ENCODE data around the gene MOB1A. TPM values are rescaled to one million over a fixed set of nuclear protein-coding genes. Genes with fewer than 3 reads are reported as not detected.
A peak's percentile ranks its signal among the peaks of the same experiment; 100 is the strongest.

Gene MOB1A
- total RNA-seq, 1 donor from 2014 or later = 71.1 TPM

DNA sequence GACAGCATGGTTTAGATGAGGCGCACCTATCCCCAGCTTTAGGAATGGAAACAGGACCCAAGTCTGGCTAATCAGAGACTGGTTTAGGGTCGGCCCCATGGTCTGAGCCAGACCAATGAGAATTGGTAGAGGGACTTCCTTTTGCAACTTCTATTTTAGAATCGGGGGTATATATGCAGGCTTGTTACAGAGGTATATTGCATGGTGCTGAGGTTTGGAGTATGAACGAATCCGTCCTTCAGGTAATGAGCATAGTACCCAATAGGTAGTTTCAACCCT is 29.5 kb downstream of the MOB1A start:
- H3K27me3 ChIP-seq (ENCODE audit: control insufficient read depth, insufficient read depth, low read length) = no peaks in the 10 kb centered on the region
- no peak overlapping the region for H3K4me3 ChIP-seq (ENCODE audit: low read depth, low read length)
- TF ChIP-seq, protein P1, sequence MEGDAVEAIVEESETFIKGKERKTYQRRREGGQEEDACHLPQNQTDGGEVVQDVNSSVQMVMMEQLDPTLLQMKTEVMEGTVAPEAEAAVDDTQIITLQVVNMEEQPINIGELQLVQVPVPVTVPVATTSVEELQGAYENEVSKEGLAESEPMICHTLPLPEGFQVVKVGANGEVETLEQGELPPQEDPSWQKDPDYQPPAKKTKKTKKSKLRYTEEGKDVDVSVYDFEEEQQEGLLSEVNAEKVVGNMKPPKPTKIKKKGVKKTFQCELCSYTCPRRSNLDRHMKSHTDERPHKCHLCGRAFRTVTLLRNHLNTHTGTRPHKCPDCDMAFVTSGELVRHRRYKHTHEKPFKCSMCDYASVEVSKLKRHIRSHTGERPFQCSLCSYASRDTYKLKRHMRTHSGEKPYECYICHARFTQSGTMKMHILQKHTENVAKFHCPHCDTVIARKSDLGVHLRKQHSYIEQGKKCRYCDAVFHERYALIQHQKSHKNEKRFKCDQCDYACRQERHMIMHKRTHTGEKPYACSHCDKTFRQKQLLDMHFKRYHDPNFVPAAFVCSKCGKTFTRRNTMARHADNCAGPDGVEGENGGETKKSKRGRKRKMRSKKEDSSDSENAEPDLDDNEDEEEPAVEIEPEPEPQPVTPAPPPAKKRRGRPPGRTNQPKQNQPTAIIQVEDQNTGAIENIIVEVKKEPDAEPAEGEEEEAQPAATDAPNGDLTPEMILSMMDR (IDR thresholded peaks at IDR 0.05; ENCODE audit: insufficient read depth, low read length, severe bottlenecking) = no peak
- DNase-seq (ENCODE audit: low read depth) (no peak), FAIRE-seq (no peak)
- peaks cover 7% of the 10 kb centered on the region for H3K36me3 ChIP-seq (ENCODE audit: control insufficient read depth, insufficient read depth, low read length)

DNA sequence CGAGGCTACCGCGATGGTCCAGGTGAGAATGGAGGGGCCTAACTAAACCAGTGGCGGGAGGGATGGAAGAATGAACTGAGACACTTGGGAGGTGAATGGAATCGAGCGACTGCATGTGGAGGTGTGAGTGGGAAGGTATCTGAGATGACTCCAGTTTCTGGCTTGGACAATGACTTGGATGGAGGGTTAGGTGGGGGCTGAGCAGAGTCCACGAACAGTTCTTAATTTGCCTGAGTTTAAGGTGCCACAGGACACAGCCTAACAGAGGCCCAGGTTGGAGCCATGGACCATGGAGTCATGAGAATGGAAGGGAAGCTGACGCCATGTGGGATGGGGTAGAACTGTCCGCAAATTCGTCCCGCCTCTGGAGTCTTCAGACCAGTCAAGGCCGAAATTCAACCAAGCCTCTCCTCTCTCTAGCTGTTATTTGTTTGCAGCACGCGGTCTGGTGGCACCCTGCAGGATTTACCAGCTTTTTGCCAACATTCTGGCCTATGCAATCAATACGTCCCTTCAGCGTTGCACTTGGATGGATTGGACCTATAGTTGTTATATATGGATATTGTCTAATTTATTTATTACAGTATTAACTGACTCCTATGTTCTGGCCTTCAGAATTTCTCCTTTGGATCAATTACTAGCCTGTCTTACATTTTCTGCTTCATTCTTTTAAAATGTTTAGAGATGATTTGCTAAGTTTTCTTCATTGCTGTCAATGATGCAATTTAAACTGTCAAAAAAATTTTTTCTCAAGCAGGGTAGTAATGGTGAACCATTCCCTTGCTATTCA is 30.0 kb downstream of the MOB1A start:
- Histone ChIP-seq H3K36me3 (ENCODE audit: control insufficient read depth, insufficient read depth, low read length) (peaks cover 7% of the 10 kb centered on the region), H3K27me3 (ENCODE audit: control insufficient read depth, insufficient read depth, low read length) (no peaks in the 10 kb centered on the region), H3K4me3 (ENCODE audit: low read depth, low read length) (peak overlapping the region; percentile 78)
- TF ChIP-seq, protein P1 (IDR thresholded peaks at IDR 0.05; ENCODE audit: insufficient read depth, low read length, severe bottlenecking) = no peak
- DNase-seq (ENCODE audit: low read depth) = no peak
- no peak for FAIRE-seq

- TF ChIP-seq, protein P1 (IDR thresholded peaks at IDR 0.05; ENCODE audit: insufficient read depth, low read length, severe bottlenecking) = peak; percentile 63
- FAIRE-seq = no peak
Observed at GRCh38 chr2:74147727-74148456, 30.8 kb downstream of the MOB1A start, which contains the start of gene BOLA3. TSS of gene BOLA3 (minus strand) at chr2:74147912. CDS start at chr2:74147874, 38 bp downstream.

GRCh38 chr2:74146929-74147726 is 31.6 kb downstream of the MOB1A start:
- H3K27me3 ChIP-seq (ENCODE audit: control insufficient read depth, insufficient read depth, low read length) = no peaks in the 10 kb centered on the region
- H3K36me3 ChIP-seq (ENCODE audit: control insufficient read depth, insufficient read depth, low read length) = peaks cover 7% of the 10 kb centered on the region
- no peak for FAIRE-seq
- TF ChIP-seq, protein P1 (IDR thresholded peaks at IDR 0.05; ENCODE audit: insufficient read depth, low read length, severe bottlenecking) = no peak
- peak overlapping the region; percentile 78 for H3K4me3 ChIP-seq (ENCODE audit: low read depth, low read length)
- DNase-seq (ENCODE audit: low read depth) = peak; percentile 53

More at GRCh38 chr2:74147727-74148456, 30.8 kb downstream of the MOB1A start, which contains the start of gene BOLA3:
- Histone ChIP-seq H3K36me3 (ENCODE audit: control insufficient read depth, insufficient read depth, low read length) (peaks cover 7% of the 10 kb centered on the region), H3K27me3 (ENCODE audit: control insufficient read depth, insufficient read depth, low read length) (no peaks in the 10 kb centered on the region), H3K4me3 (ENCODE audit: low read depth, low read length) (peak within 1 kb of the TSS; percentile 78)
- peak; percentile 53 for DNase-seq (ENCODE audit: low read depth)

DNA sequence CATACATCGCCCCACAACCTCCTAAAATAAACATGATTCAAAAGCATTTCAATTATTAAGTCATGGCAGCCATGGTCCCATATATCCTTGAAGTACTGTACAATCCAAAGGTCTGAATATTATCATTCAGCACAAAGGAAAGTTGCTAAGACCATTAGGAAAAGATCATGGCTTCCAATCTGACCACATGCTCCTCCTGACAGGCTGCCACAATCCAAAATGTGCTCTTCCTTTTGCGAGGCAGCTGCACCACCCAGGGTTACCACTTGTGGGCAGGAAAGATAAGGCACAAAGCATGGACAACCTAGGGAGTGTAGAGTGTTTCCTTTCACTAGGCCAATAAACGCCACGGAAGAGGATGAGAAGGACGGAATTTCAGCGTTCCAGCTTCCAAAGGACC is 36.3 kb downstream of the MOB1A start:
- DNase-seq (ENCODE audit: low read depth) = no peak
- Histone ChIP-seq H3K4me3 (ENCODE audit: low read depth, low read length) (no peak overlapping the region), H3K36me3 (ENCODE audit: control insufficient read depth, insufficient read depth, low read length) (peaks cover 7% of the 10 kb centered on the region), H3K27me3 (ENCODE audit: control insufficient read depth, insufficient read depth, low read length) (no peaks in the 10 kb centered on the region)
- TF ChIP-seq, protein P1 (IDR thresholded peaks at IDR 0.05; ENCODE audit: insufficient read depth, low read length, severe bottlenecking) = peak; percentile 17
- peak; percentile 52 for FAIRE-seq

Data from bronchial epithelial cell (primary cell).